GM21717 (cell line): ENCODE results near the gene RAD51C.
"Not testable (repeated sequence)": the region's sequence is repeated elsewhere in the genome, so short reads cannot be mapped to it uniquely, and the experiment has no call there.

Experiments used
- ATAC-seq: cut with Tn5 transposase; IDR thresholded peaks from one replicate; pipeline ENCODE4 v1.9.1; 2021; ENCODE audit warnings: mild to moderate bottlenecking, moderate library complexity; ENCODE audit not compliant: unreplicated experiment

Gene RAD51C

DNA sequence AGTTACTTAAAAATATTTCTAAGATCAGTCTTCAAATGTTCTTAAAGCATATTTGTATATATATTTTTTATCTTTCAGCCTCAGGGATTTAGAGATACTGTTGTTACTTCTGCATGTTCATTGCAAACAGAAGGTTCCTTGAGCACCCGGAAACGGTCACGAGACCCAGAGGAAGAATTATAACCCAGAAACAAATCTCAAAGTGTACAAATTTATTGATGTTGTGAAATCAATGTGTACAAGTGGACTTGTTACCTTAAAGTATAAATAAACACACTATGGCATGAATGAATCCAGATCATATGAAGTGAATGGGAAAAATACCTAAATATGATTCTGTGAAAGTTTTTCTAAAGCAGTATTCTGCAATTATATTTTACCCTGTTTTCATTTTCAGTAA, 41.6 kb downstream of the RAD51C start:
- no peak for ATAC-seq

DNA sequence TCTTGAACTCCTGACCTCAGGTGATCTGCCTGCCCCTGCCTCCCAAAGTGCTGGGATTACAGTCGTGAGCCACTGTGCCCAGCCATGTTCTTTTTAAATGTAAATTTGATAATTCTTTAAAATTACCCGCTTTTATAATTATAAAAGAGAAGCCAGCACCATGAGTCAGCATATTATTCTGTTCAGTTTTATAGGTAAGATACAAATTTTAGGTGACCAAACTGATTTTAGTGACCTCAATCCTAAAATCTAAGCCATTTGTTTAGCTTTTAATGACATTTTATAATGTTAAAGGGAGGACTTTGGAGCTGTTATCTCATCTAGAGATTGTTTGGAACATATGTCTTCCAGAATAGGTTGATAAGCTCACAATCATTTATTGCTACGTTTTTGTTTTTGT, 42.4 kb downstream of the RAD51C start:
- ATAC-seq: no peak

DNA sequence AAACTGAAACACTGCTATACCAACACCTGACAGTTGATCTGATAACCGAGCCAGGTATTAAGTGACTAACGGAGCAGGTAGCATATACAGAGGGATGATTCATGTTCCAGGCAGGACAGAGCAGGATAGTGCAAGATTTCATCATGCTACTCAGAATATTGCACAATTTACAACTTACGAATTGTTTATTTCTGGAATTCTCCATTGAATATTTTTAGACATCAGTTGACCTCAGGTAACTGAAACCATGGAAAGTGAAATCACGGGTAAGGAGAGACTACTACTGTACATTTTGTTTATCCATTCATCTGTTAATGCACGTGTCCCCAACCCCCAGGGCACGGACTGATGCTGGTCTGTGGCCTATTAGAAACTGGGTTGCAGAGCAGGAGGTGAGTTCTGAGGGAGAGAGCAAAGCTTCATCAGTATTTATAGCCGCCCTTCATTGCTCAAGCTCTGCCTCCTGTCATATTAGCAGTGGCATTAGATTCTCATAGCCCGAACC, 48.8 kb downstream of the RAD51C start:
- no peak for ATAC-seq

DNA sequence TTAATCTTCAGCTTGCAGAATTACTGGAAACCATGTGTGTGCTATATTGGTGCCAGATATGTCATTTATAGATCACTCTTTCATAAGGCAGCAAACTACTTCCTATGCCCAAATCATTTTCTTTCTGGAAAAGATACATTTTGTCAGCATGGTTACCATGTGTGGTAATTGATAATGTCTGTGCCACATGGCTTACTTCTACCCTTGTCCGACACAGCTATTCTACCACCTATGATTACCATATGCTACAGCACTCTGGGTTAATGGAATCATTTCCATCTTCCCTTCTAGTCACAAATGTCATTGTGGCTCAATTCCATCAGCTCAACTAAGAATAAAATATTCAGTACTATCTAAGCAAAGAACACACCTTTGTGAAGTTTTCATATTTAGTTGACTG, 55.3 kb downstream of the RAD51C start:
- no peak for ATAC-seq

DNA sequence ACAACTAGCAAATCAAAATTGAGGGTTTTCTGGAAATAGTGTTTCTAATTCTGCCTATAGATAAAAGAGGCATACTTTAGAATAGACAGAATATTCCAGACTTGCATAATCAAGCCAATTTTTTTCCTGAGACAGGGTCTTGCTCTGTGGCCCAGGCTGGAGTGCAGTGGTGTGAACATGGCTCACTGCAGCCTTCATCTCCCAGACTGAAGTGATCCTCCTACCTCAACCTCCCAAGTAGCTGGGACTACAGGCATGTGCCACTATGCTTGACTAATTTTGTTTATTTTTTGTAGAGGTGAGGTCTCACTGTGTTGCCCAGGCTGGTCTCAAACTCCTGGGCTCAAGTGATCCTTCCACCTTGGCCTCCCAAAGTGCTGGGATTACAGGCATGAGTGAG, 57.2 kb downstream of the RAD51C start:
- not testable (repeated sequence) for ATAC-seq

DNA sequence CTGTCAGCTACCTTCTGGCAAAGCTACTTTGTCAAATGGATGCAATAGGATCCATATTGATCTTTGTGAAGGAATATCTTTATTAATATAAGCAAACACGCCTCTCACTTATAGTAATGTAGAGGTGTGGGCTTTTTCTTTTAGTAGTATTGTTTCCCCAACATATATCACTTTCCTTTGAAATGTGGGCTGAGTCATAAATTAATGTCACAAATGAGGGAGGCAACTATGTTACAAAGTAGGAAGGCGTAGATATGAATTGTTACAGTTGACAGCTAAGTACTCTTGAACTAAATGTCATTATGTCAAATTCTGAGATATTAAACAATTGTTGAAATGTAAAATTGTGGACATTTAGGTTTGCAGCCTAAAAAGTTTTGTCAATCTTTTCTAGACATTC, 60.6 kb downstream of the RAD51C start:
- no peak for ATAC-seq

DNA sequence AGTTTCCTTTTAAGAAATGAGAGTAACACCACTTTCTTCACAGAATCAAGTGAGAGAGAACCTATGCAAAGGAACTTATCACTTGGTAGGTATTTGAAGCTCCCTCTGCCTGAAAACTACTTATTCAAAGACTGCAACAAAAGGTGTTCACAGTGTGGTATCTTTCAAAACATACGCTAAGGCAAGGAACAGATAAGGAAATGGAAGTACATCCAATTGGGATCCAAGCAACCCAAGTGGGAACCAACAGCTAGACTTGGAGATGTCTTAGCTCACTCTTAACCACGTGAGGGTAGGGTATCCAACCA, 62.8 kb downstream of the RAD51C start:
- no peak for ATAC-seq

DNA sequence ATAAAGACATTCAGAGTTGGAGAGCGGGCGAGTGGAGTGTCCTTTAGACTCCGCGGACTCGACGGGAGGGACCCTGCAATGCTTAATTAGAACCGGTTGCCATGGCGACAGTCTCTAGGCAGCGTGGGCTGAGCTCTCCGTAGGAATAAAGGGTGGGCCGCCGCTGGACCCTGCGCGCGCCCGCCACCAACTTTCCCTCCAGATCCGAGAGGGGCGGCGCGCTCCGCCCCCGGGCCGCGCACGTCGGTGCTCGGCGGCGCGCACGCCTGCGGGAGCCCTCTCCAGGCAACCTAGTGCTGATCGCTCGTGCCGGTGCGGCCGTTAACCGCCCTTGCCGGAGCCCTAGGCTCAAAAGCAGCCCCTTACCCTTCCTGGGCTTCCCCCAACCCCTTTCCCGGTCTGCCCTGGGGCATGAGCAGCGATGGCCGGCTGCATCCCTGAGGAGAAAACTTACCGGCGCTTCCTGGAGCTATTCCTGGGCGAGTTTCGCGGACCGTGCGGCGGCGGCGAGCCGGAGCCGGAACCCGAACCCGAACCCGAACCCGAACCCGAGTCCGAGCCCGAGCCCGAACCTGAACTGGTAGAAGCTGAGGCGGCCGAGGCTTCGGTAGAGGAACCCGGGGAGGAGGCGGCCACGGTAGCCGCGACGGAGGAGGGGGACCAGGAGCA, 63.3 kb downstream of the RAD51C start, which contains the start of gene PPM1E:
Gene PPM1E, plus strand, starts transcription at position 278 of the 669 bp plus-strand sequence.
- peak; percentile 50 for ATAC-seq

DNA sequence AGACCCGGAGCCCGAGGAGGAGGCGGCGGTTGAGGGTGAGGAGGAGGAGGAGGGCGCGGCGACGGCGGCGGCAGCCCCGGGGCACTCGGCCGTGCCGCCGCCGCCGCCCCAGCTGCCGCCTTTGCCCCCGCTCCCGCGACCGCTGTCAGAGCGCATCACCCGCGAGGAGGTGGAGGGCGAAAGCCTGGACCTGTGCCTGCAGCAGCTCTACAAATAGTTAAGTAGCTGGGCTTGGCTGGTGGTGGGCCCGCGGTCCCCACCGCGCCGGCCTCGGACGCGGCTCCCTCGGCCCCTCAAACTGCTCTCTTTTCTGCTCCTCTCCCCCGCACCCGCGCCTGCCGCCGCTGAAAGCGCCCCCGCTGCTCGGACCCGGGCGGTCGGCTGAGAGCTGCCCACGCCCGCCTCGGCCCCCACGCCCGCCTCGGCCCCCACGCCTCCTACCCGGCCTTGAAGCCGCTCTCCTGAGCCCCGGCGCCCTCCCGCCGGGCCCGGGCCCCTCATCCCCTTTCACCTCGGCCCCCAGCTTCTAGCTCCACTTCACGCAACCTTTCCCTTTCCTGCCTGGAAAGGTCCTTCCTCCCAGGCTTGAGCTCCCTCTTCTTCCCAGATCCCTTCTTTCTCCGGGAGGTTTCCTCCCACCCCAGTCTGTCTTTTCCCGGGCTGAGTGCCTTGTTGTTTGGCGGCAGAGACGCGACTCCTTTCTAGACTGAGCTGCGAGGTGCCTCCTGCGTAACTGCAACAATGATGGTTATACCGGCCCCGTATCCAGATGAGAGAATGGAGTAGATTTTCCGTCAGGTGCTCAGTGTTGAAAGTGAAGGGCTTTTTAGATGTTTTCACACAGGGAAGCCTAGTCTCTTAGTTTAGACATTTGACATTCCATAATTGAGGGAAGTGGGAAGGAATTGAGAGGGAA, 64.1 kb downstream of the RAD51C start:
- ATAC-seq: no peak

DNA sequence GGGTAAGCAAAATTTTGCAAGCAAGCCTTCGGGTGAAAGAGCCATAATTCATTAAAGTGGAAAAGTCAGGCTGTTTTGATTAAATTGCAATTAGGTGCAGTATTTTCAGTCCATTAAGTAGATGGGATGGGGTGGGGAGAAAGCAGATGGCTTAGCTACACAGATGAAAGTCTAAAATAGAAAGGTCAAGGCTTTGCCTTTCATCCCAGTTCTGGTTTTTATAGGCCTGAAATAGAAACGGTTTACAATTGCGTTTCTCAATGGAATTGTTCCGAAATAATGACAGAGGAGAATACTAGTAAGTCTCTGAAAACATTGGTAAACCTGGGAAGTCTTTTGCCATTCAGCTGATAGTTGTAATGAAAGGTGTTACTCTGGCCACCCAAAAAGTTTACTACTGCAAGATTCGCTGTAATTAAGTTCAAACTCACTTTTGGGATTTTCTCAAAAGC, 64.8 kb downstream of the RAD51C start:
- no peak for ATAC-seq

DNA sequence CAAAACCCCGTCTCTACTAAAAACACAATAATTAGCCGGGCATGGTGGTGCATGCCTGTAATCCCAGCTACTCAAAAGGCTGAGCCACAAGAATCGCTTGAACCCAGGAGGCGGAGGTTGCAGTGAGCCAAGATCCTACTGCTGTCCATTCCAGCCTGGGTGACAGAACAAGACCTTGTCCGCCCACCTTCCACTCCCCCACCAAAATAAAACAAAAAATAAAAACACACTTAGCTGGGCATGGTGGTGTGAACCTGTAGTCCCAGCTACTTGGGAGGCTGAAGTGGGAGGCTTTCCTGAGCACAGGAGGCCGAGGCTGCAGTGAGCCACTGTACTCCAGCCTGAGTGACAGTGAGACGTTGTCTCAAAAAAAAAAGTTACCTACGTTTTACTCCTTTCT, 66.5 kb downstream of the RAD51C start:
- ATAC-seq: no peak

DNA sequence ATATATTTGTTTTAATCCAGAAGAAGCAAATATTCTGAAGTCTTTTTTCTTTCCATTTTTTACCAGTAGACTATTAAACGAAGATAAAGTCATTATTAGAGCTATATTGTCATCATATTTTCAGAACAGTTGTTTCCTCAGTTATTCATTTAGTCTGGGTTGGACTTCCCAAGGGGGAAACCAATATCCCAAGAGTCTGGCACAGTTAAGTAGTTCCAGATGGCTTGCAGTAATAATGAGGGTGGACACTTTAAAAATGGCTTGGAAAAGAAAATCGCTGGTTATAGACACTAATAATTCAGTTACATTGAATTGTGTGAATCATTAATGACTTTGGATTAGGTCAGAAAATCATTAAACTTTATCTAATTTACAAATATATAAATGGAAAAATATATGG, 67.1 kb downstream of the RAD51C start:
- no peak for ATAC-seq

DNA sequence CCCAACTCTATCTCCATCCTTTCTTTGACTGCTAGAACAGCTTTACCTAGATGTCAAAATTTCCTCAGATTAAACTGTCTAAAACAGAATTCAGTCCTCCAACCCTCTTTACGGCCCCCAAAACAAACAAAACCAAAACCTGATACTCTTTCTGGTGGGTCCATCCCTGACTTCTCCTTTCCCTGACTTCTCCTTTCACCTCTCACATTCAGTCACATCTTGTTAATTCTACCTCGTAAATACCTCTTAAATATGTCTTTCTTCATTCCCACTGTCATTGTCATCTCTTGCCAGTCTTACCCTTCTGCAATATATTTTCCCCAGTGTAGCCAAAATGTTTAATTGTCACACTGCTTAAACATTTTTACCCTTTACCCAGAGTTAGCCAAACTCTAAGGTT, 67.8 kb downstream of the RAD51C start:
- no peak for ATAC-seq

DNA sequence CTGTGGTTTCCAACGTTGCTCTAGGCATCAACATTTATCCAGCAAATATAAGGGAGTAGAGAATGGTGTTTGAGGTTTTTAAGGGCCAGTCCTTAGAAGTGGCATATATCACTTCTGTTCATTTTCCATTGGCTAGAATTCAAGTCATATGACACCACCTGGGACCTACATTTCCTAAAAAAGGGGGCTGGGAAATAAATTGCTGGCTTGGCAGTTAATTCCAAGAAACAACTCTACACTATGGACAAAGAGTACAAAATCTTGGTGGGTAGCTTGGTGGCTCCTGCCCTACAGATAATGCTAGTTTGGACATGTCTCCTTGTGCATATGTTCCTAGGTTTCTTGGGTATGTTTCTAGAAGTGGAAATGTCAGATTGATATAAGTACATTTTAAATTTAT, 70.9 kb downstream of the RAD51C start:
- no peak for ATAC-seq

DNA sequence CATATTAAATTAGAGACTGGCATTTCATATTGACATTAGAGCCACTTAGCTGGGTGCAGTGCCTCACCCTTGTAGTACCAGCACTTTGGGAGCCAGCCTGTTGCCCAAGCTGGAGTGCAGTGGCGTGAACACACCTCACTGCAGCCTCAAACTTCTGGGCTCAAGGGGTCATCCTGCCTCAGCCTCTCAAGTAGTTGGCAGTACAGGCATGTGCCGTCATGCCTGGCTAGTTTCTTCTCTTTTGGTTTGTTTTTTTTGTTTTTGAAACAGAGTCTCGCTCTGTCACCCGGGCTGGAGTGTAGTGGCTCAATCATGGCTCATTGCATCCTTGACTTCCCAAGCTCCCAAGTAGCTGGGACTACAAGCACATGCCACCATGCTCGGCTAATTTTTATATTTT, 72.0 kb downstream of the RAD51C start:
- ATAC-seq: no peak

DNA sequence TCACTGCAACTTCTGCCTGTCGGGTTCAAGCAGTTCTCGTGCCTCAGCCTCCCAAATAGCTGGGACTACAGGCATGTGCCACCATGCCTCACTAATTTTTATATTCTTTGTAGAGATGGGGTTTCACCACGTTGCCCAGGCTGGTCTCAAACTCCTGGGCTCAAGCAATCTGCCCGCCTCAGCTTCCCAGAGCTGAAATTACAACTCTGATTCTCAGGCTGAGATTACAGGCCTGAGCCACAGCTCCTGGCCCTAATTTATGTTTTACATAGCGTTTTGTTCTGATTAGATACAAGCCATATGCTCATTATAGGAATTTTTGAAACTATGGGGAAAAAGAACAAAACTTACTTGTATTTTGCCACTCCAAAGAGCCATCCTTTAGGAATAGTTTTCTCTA, 86.1 kb downstream of the RAD51C start:
- ATAC-seq: not testable (repeated sequence)

DNA sequence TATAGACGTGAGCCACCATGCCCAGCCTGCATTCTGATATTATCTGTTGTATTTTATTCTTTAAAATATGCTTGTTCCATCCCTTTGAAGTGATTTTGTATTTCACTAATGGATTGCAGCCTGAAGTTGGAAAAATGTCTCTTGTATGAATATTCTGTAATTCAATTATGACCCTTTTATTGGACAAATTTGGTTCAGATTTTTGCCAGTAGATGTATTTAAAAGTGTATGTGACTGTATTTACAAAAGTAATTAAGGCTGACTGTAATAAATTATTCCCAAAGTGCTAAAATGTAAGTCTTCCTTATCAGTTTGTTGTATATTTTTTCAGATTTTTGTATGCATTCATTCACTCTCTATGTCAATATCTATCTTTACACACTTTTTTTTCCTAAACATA, 87.0 kb downstream of the RAD51C start:
- ATAC-seq: no peak

DNA sequence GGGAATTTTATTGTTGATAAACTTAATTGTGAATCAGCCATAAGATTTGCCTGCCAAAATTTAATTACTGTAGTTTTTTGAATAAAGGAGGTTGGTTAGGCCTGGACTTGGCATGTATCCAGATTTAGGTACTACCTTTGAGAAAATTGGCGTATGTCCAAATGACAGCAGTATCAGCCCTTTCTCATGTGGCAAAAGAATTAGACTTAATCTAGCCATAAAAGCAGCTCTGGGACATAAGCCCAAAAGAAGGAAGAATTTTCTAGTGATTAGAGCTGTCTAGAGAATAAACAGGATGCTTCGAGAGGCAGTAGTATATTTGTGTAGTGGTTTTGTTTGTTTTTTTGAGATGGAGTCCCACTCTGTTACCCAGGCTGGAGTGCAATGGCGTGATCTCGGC, 91.0 kb downstream of the RAD51C start:
- ATAC-seq: no peak

DNA sequence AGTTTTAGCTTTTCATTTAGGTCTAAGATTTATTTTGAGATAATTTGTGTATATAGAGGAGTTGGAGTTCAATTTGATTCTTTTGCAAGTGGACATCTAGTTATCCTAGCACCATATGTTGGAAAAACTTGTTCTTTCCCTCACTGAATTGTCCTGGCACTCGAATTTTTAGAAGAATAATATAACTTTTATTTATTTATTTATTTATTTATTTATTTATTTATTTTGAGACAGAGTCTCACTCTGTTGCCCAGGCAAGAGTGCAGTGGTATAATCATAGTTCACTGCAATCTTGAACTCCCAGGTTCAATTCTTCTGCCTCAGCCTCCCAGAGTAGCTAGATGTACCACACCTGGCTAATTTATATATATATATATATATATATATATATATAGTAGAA, 92.7 kb downstream of the RAD51C start:
- no peak for ATAC-seq
